Activated CD4-positive, alpha-beta T cell treated with anti-CD3 and anti-CD28 coated beads, Interleukin-2, amount 50 U/mL, for 48 hours (primary cell): Measurements from ENCODE around the gene COL1A2.
A peak's percentile ranks its signal among the peaks of the same experiment; 100 is the strongest.

Experiments used
- DNase-seq, 2 experiments: peaks; one replicate each; pipeline ENCODE4 v3.0.0-alpha.2; 2020

Gene COL1A2

GRCh38 chr7:94384315-94384714 lies 10.4 kb upstream of the COL1A2 start:
- no peak for DNase-seq

DNA sequence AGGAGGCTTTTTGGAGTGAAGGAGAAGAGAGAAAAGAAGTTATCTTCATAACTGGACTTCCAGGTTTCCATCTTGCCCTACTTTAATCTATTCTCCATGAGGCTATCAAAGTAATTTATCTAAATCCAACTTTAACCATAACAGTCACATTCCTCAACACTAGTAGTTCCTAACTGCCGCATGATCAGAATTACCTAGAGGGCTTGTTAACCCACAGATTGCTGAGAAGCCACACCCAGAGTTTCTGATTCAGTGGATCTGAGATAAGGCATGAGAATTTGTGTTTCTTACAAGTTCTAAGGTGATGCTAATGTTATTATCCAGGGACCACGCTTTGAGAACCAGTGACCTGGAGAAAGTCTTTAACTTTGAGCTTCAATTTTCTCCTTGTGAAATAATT lies 8.3 kb upstream of the COL1A2 start:
- DNase-seq = no peak

- DNase-seq = no peak
Observed at GRCh38 chr7:94388540-94388939, 6.2 kb upstream of the COL1A2 start.

DNA sequence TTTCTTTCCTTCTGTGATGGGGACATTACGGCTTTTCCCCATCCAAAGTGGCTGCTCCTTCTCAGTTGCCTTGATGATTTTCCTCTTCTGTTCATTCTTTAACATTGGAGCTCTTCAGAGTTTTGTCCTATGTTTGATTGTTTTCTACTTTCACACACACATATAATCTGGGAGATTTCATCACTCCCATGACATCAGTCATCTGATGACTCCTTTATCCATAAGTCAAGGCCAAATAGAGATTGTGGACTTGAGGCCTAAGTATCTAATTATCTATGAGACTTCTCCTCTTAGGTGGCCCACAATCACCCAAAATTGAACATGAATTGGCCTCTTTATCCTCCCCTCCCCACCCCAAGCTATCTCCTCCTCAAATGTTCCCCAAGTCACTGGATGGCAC lies 5.3 kb upstream of the COL1A2 start:
- no peak for DNase-seq

- no peak for DNase-seq
Observed at GRCh38 chr7:94391726-94392392, 2.8 kb upstream of the COL1A2 start.

GRCh38 chr7:94392393-94392786 lies 2.3 kb upstream of the COL1A2 start:
- DNase-seq = no peak

DNA sequence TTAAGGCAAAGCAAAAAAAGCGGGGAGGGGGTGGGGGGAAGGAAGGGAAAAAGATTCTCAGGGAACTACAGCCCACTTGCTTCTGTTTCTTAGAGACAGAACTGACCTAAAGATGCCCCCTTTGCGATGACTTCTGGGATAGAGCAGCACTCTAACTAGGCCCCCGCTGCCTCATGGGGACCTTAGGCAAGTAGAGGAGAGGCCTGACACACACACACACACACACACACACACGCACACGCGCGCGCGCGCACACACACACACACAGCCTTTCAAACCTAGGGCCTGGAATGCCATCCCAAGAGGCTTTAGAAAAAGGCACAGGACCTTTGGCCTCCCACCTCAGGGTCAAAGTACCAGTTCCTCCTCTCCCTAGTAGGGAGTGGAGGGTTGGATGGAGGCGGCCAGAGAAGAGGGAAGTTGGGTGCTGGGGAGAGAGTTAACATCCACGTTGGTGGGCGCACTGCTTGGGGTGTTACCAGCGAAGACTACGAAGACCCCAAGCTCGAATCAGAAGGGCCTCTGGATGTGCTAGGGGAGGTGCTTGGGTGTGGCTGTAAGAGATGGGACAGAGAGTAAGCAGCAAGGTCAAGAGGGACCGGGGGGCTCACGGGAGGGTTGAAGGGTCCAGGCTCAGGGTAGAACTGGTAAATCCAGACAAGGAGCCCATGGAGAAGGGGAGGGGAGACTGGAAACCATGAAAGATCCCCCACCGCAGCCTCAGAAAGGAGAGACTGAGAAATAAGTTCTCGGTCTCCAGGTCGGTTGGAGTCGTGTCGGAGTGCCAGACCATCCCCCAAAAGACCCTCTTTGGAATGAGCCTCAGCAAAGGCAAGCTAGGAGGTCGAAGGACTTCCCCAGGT lies 1.2 kb upstream of the COL1A2 start:
- DNase-seq = no peak

- DNase-seq = no peak
Observed at GRCh38 chr7:94394109-94394436, 622 bp upstream of the COL1A2 start.

DNA sequence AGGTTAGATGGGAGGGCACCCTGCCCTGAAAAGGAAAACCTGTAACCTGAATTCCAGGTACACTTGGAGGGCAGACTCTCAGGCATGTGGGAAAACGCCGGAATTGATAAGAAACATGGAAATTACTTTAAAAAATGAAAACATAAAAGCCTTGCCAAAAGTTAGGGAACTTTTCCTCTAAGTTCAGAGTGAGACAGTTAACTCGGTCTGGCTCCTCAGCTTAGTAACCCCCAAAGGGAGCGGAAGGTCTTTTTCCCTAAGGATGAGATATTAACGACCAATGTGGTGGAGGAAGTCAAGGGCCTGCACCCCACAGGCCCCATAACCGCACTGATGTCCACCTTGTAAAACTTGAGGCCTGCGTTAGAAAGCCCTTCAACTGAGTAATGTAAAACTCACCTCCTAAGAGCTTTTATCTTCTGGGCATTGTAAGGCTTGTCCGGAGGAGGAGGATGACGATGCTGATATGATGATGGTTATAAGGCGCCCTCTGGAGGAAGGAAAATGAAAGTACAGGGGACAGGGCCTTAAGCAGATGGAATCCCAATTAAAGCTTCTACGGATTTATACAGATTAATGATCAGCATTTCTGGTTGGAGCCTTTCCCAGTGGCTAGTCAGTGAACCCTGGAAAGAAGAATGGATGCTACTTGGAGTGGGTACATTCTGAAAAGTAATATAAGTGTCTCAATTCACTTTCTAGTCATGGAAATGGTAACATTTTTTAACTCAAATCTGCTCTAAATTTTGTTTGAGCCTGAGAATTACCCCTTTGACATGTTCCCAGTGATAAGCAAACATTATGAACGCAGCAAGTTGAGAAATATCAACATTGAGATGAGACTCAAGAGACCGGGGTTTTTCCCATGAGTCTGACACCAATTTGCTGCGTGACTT lies 694 bp downstream of the COL1A2 start:
- peak in 1 of 2 experiments; percentile 19 for DNase-seq

DNA sequence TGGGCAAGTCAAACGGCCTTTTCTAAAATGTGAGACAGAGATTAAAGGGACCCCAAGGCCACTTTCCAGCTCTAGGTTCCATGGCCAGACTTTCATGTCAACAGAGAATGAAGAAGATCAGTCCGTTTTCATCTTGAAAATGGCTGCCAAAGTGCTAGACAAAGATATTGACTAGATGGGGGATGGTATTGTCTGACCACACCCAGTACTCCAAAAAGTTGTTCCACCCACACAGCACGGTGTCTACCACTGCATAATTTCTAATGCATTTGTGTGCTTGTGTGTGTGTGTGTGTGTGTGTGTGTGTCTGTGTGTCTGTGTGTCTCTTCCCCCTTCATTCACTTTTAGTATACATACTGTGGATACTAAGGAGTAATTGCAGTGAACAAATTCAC lies 1.3 kb downstream of the COL1A2 start:
- no peak for DNase-seq

DNA sequence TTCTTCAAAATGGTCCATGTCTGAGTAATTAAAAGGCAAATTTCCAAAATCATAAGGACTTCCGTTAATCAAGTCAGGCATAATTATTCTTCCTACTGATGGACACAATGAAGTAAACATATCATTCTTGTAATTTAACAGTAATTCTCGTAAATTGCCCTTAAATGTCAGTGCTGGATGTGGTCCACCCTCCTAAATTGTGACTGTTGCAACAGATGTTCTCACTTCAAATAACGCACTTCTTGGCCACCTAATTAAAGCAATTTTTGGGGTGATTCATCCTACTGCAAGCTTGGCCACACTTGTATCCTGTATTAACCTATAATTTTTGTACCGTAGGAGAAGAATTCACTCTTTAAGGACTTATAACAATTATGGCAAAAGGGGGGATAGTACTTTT lies 1.9 kb downstream of the COL1A2 start:
- no peak for DNase-seq

- DNase-seq = no peak
Observed at GRCh38 chr7:94397722-94398121, 3.0 kb downstream of the COL1A2 start.

DNA sequence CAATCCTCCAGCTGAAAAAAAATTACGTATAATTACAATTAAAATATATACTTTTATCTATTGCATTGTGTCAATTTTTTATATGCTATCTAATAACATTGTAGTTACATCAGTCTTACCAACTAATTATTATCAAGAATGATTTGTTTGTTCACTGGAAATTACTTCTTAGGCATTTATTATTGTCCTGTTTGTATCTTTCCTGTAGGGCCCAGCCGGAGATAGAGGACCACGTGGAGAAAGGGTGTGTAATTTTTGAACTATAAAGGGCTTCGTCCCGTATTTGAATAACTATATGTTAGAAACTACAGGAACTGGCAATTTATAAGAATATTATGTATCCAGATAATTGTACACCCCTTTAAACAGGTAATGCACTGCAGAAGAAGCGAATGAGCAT lies 4.1 kb downstream of the COL1A2 start:
- DNase-seq = no peak

DNA sequence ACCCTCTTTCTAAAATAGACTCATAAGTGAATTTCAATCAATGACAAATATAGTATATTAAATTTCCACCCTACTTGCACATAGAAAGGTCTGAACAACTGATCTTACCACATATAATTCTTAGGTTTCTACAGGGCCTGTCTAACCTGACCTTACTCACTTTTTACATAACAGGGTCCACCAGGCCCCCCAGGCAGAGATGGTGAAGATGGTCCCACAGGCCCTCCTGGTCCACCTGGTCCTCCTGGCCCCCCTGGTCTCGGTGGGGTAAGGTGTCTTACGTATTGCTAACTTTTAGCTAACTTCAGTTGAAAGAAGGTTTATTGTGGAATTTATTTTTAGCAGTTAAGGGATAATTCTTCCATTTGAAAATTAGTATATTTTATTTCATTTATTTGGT lies 5.3 kb downstream of the COL1A2 start:
- no peak for DNase-seq

- no peak for DNase-seq
Observed at GRCh38 chr7:94400643-94401427, 6.1 kb downstream of the COL1A2 start.

DNA sequence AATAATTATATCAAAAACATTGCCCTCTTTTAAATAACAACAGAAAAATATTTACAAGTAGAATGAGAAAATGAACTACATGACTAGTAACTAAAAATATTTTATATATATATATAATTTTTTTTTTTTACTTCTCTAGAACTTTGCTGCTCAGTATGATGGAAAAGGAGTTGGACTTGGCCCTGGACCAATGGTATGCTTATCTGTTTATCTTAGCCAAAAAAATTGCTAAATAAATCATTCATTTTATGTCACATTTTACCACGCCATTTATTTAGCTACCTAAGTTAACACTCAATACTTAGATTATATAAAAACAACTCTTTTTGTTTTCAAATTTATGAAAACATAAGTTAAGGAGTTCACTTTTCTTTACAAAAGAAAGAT lies 6.7 kb downstream of the COL1A2 start:
- no peak for DNase-seq

GRCh38 chr7:94403546-94403945 lies 8.9 kb downstream of the COL1A2 start:
- no peak for DNase-seq

DNA sequence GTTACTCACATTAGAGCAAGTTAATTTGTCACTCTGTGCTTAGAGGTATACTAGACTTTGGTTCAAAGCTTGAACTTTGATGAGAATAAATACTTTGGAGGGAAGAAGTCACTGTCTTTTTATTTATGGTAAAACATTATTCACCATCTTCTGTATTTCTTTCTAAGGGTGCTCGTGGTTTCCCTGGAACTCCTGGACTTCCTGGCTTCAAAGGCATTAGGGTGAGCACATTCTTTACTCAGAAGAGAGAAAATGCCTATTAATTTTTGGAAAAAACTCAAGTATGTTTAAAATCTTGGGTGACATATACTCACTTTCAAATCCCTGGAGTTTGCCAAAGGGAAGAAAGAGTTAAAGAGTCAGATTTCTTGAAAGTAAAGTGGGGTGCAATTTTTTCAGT lies 10.8 kb downstream of the COL1A2 start:
- no peak for DNase-seq

DNA sequence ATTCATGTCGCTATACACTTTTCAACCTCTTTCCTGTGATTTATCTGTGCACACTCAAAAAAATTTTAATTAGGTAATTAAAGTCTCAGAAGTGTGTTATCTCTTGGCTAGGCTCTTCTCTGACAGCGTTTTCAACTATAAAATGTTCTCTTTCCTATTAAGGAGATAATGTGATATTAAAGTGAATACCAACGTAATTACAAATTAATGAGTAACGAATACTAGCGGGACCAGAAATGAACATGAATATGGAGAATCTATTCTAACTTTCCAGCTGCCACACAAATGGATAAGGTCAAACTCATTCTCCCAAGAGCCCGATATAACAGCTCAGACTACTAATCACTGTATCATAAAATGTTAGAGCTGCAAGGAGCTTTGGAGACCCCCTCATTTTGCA lies 12.0 kb downstream of the COL1A2 start:
- DNase-seq = no peak

- DNase-seq = no peak
Observed at GRCh38 chr7:94409200-94409948, 14.7 kb downstream of the COL1A2 start.

DNA sequence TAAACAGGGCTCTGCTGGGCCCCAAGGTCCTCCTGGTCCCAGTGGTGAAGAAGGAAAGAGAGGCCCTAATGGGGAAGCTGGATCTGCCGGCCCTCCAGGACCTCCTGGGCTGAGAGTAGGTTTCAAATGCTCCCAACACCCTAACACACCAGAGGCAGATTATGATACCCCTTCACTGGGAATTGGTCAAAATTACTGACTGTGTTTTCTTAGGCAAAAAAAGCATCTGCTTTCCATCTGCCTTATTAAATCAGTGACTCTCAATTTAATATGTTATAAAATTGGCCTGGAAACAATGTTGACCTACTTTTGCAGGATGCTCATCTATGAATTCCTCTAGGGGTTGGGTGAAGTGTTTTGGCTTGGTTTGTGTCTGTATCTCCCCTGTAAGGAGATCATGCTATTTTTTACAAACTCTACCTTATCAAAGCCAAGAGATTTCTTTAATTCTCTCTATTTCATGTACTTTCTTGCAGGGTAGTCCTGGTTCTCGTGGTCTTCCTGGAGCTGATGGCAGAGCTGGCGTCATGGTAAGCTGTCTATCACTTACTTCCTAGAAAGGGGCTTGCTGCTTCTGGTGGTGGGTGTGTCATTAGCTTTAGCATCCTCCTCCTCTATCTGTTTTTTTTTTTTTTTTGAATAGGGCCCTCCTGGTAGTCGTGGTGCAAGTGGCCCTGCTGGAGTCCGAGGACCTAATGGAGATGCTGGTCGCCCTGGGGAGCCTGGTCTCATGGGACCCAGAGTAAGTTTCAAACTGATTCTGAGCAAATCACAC lies 15.9 kb downstream of the COL1A2 start:
- DNase-seq = no peak

- no peak for DNase-seq
Observed at GRCh38 chr7:94411188-94411466, 16.4 kb downstream of the COL1A2 start.
